ENCODE data around the gene ZNF43.
"Not testable (repeated sequence)": the region's sequence is repeated elsewhere in the genome, so short reads cannot be mapped to it uniquely, and the experiment has no call there.

DNA sequence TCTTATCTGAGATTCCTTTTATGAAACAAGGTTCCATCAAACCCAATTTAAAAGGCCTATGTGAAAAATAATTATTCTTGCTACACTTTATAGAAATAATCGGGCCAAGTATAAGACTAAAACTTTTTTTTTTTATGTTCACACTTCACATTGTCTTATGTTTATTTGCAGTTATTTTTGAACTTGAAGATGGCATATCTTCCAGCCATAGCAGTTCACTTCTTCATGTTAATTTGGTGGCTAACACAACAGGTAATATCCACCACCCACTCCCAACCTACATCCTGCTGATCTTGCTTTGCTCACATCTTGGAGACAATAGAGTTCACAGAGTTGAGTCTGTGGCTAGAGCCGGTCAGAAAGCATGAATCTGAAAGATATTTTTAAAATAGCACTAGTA lies 74.4 kb downstream of the ZNF43 start:
- TF ChIP-seq, protein P1, sequence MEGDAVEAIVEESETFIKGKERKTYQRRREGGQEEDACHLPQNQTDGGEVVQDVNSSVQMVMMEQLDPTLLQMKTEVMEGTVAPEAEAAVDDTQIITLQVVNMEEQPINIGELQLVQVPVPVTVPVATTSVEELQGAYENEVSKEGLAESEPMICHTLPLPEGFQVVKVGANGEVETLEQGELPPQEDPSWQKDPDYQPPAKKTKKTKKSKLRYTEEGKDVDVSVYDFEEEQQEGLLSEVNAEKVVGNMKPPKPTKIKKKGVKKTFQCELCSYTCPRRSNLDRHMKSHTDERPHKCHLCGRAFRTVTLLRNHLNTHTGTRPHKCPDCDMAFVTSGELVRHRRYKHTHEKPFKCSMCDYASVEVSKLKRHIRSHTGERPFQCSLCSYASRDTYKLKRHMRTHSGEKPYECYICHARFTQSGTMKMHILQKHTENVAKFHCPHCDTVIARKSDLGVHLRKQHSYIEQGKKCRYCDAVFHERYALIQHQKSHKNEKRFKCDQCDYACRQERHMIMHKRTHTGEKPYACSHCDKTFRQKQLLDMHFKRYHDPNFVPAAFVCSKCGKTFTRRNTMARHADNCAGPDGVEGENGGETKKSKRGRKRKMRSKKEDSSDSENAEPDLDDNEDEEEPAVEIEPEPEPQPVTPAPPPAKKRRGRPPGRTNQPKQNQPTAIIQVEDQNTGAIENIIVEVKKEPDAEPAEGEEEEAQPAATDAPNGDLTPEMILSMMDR (IDR thresholded peaks at IDR 0.05; ENCODE audit: borderline replicate concordance, extremely low read depth, low read length, poor library complexity, severe bottlenecking), result not testable (repeated sequence)
- not testable (repeated sequence) for TF ChIP-seq EZH2 (IDR thresholded peaks at IDR 0.05; ENCODE audit: borderline replicate concordance, low read depth, low read length, severe bottlenecking)

Data from DND-41 (cell line).